ENCODE measurements around the gene TPGS1.

TPGS1 gene

GRCh38 chr19:507286-508203 is at the start of gene TPGS1:
TPGS1 (plus strand) TSS chr19:507497; CDS start chr19:507507, 10 bp downstream.
- TF ChIP-seq JUND (IDR thresholded peaks at IDR 0.05; ENCODE audit: low read depth), result no peak
- in situ Hi-C loops (cut with HindIII; ENCODE audit: low pct_unique_long_range_greater_than_20kb, low sequenced_read_pairs), result no loop called here
- peak; percentile 69 to 83 for DNase-seq (ENCODE audit: low read depth in 1 of 2, low spot score in 1 of 2)

- no peak for DNase-seq (ENCODE audit: low read depth in 1 of 2, low spot score in 1 of 2)
- TF ChIP-seq JUND (IDR thresholded peaks at IDR 0.05; ENCODE audit: low read depth), result no peak
- in situ Hi-C loops (cut with HindIII; ENCODE audit: low pct_unique_long_range_greater_than_20kb, low sequenced_read_pairs), result no loop called here
These were observed 49.7 kb upstream of the TPGS1 start for GRCh38 chr19:457636-458035.

- in situ Hi-C loops (cut with HindIII; ENCODE audit: low pct_unique_long_range_greater_than_20kb, low sequenced_read_pairs), result no loop called here
- no peak for TF ChIP-seq JUND (IDR thresholded peaks at IDR 0.05; ENCODE audit: low read depth)
These were observed 48.9 kb upstream of the TPGS1 start for GRCh38 chr19:458091-459042.

GRCh38 chr19:459724-460511 is 47.4 kb upstream of the TPGS1 start:
- in situ Hi-C loops (cut with HindIII; ENCODE audit: low pct_unique_long_range_greater_than_20kb, low sequenced_read_pairs), result no loop called here
- no peak for TF ChIP-seq JUND (IDR thresholded peaks at IDR 0.05; ENCODE audit: low read depth)
- peak; percentile 60 to 92 for DNase-seq (ENCODE audit: low read depth in 1 of 2, low spot score in 1 of 2)

More at GRCh38 chr19:458091-459042, 48.9 kb upstream of the TPGS1 start:
- no peak for DNase-seq (ENCODE audit: low read depth in 1 of 2, low spot score in 1 of 2)

- in situ Hi-C loops (cut with HindIII; ENCODE audit: low pct_unique_long_range_greater_than_20kb, low sequenced_read_pairs), result no loop called here
- no peak for DNase-seq (ENCODE audit: low read depth in 1 of 2, low spot score in 1 of 2)
- no peak for TF ChIP-seq JUND (IDR thresholded peaks at IDR 0.05; ENCODE audit: low read depth)
These were observed 46.2 kb upstream of the TPGS1 start, which contains the start of gene SHC2 for GRCh38 chr19:460877-461720. SHC2 (minus strand) TSS chr19:461033; CDS start chr19:460996, 37 bp downstream.

GRCh38 chr19:461721-462551 is 45.4 kb upstream of the TPGS1 start:
- no peak for TF ChIP-seq JUND (IDR thresholded peaks at IDR 0.05; ENCODE audit: low read depth)
- peak in 1 of 2 experiments; percentile 36 for DNase-seq (ENCODE audit: low read depth in 1 of 2, low spot score in 1 of 2)
- in situ Hi-C loops (cut with HindIII; ENCODE audit: low pct_unique_long_range_greater_than_20kb, low sequenced_read_pairs), result no loop called here

- no peak for DNase-seq (ENCODE audit: low read depth in 1 of 2, low spot score in 1 of 2)
- in situ Hi-C loops (cut with HindIII; ENCODE audit: low pct_unique_long_range_greater_than_20kb, low sequenced_read_pairs), result no loop called here
- no peak for TF ChIP-seq JUND (IDR thresholded peaks at IDR 0.05; ENCODE audit: low read depth)
These were observed 43.7 kb upstream of the TPGS1 start for GRCh38 chr19:463483-464207.

GRCh38 chr19:464208-464545 is 43.1 kb upstream of the TPGS1 start:
- TF ChIP-seq JUND (IDR thresholded peaks at IDR 0.05; ENCODE audit: low read depth), result no peak
- no peak for DNase-seq (ENCODE audit: low read depth in 1 of 2, low spot score in 1 of 2)
- in situ Hi-C loops (cut with HindIII; ENCODE audit: low pct_unique_long_range_greater_than_20kb, low sequenced_read_pairs), result no loop called here

- TF ChIP-seq JUND (IDR thresholded peaks at IDR 0.05; ENCODE audit: low read depth), result no peak
- no peak for DNase-seq (ENCODE audit: low read depth in 1 of 2, low spot score in 1 of 2)
- in situ Hi-C loops (cut with HindIII; ENCODE audit: low pct_unique_long_range_greater_than_20kb, low sequenced_read_pairs), result no loop called here
These were observed 42.1 kb upstream of the TPGS1 start for GRCh38 chr19:465056-465816.

Measured in T47D (cell line).